MCF 10A (cell line): Measurements from ENCODE around the gene ALDH1A1. TPM values are rescaled to one million over a fixed set of nuclear protein-coding genes. Genes with fewer than 3 reads are reported as not detected.

Experiments used
- BruUV-seq: library from RNA; stranded (reverse); fragments of 400-500 nt; replicated peaks from 2 replicates; lab custom pipeline; 2021; lab: Mats Ljungman, UMichigan
- CTCF ChIA-PET: fragments of 300-600 bp; sonication (Branson Sonifier 250); formaldehyde crosslinking; extraction: SDS; loops from one replicate; lab custom pipeline; 2021; ENCODE audit warnings: antibody characterized with exemption, inconsistent platforms; lab: Yijun Ruan, JAX
- POLR2A ChIA-PET: fragments of 300-600, 350-650 bp; sonication (Branson Sonifier 250); formaldehyde crosslinking; extraction: SDS; loops from one replicate; lab custom pipeline; 2020; ENCODE audit warnings: antibody characterized with exemption, inconsistent platforms; lab: Yijun Ruan, JAX
- DNase-seq: peaks from one replicate; pipeline ENCODE4 v3.0.0-alpha.2; 2018; ENCODE audit not compliant: unreplicated experiment
- H3K27ac Mint-ChIP-seq: one replicate; pipeline ENCODE4 v1.8.0; 2022; ENCODE audit warnings: mild to moderate bottlenecking, low read depth, mixed read lengths; ENCODE audit not compliant: unreplicated experiment
- H3K27me3 Mint-ChIP-seq: one replicate; pipeline ENCODE4 v1.8.0; 2022; ENCODE audit warnings: mixed read lengths; ENCODE audit not compliant: insufficient read depth, unreplicated experiment
- H3K36me3 Mint-ChIP-seq: one replicate; pipeline ENCODE4 v1.8.0; 2022; ENCODE audit warnings: mild to moderate bottlenecking, moderate library complexity, mixed read lengths; ENCODE audit not compliant: insufficient read depth, unreplicated experiment
- H3K4me1 Mint-ChIP-seq: one replicate; pipeline ENCODE4 v1.8.0; 2022; ENCODE audit warnings: mixed read lengths; ENCODE audit not compliant: insufficient read depth, unreplicated experiment
- H3K4me3 Mint-ChIP-seq: one replicate; pipeline ENCODE4 v1.8.0; 2022; ENCODE audit warnings: mild to moderate bottlenecking, moderate library complexity, mixed read lengths; ENCODE audit not compliant: unreplicated experiment
- H3K9me3 Mint-ChIP-seq: one replicate; pipeline ENCODE4 v1.8.0; 2022; ENCODE audit warnings: mixed read lengths; ENCODE audit not compliant: unreplicated experiment
- CTCF ChIP-seq: fragments of 200-600 bp; IDR thresholded peaks from one replicate; pipeline ENCODE4 v1.8.0; 2022; ENCODE audit warnings: antibody characterized with exemption, mild to moderate bottlenecking; ENCODE audit not compliant: unreplicated experiment
- intact Hi-C: fragments of 100-400 bp; cut with micrococcal nuclease; formaldehyde crosslinking; loops from 2 replicates; pipeline ENCODE4 v1.14.1; 2022
- total RNA-seq: library from RNA; stranded (reverse); gene quantifications from 2 replicates; pipeline ENCODE4 v1.2.3, GENCODE V29; 2022

ALDH1A1 gene
- total RNA-seq, 1 experiment from 2014 or later, result not detected

- Mint-ChIP-seq H3K27ac (no peak overlapping the region), H3K4me3 (no peak overlapping the region), H3K9me3 (no peaks in the 10 kb centered on the region), H3K36me3 (no peaks in the 10 kb centered on the region), H3K27me3 (peaks cover 45% of the 10 kb centered on the region), H3K4me1 (peaks cover 9% of the 10 kb centered on the region)
- no peak for TF ChIP-seq CTCF
- no peak for DNase-seq
- intact Hi-C loops, result no loop called here
- ChIA-PET CTCF (interaction anchor here (0.8 to 1.4 kb wide), 2 partner anchors 133 to 190 kb away, joined by 3 to 5 read pairs; no protein-coding TSS in a partner anchor), POLR2A (no interaction called here)
- no TSS peak for BruUV-seq
Measured at GRCh38 chr9:72888943-72889342, 63.9 kb downstream of the ALDH1A1 start.

GRCh38 chr9:72888067-72888466 is 64.8 kb downstream of the ALDH1A1 start:
- DNase-seq, result no peak
- no peak overlapping the region for H3K4me3 Mint-ChIP-seq
- BruUV-seq, result no TSS peak

GRCh38 chr9:72886386-72886785 is 66.5 kb downstream of the ALDH1A1 start:
- Mint-ChIP-seq H3K27me3 (peaks cover 25% of the 10 kb centered on the region), H3K4me3 (no peak overlapping the region), H3K36me3 (no peaks in the 10 kb centered on the region), H3K9me3 (no peaks in the 10 kb centered on the region), H3K4me1 (peaks cover 10% of the 10 kb centered on the region), H3K27ac (no peak overlapping the region)
- intact Hi-C loops, result no loop called here
- ChIA-PET POLR2A (no interaction called here), CTCF (interaction anchor here (1.1 kb wide), 1 partner anchor 136 kb away, joined by 4 read pairs; no protein-coding TSS in a partner anchor)
- no peak for TF ChIP-seq CTCF
- BruUV-seq, result no TSS peak
- DNase-seq, result no peak

More at GRCh38 chr9:72888067-72888466, 64.8 kb downstream of the ALDH1A1 start:
- Mint-ChIP-seq H3K4me1 (peaks cover 10% of the 10 kb centered on the region), H3K27me3 (peaks cover 37% of the 10 kb centered on the region), H3K27ac (no peak overlapping the region), H3K36me3 (no peaks in the 10 kb centered on the region), H3K9me3 (no peaks in the 10 kb centered on the region)
- ChIA-PET POLR2A (interaction anchor here (0.6 kb wide), 2 partner anchors 10 to 53 kb away, joined by 3 read pairs; no protein-coding TSS in a partner anchor), CTCF (interaction anchor here (0.5 to 1.4 kb wide), 5 partner anchors 9 to 863 kb away, joined by 3 to 5 read pairs (median 4); no protein-coding TSS in a partner anchor)
- no peak for TF ChIP-seq CTCF
- intact Hi-C loops, result no loop called here

- no peaks in the 10 kb centered on the region for H3K9me3 Mint-ChIP-seq
- H3K36me3 Mint-ChIP-seq, result no peaks in the 10 kb centered on the region
- TF ChIP-seq CTCF, result no peak
- no peak overlapping the region for H3K27ac Mint-ChIP-seq
- ChIA-PET POLR2A (no interaction called here), CTCF (interaction anchor here (1.5 to 2.3 kb wide), 2 partner anchors 13 to 138 kb away, joined by 3 to 10 read pairs; no protein-coding TSS in a partner anchor)
- BruUV-seq, result no TSS peak
- no peak for DNase-seq
- H3K4me3 Mint-ChIP-seq, result no peak overlapping the region
- peaks cover 6% of the 10 kb centered on the region for H3K27me3 Mint-ChIP-seq
- peaks cover 10% of the 10 kb centered on the region for H3K4me1 Mint-ChIP-seq
- intact Hi-C loops, result no loop called here
Measured at GRCh38 chr9:72884508-72884907, 68.3 kb downstream of the ALDH1A1 start.
